ENCODE measurements around the gene PIP4K2A.

Gene PIP4K2A

GRCh38 chr10:22710139-22710745, 4.1 kb downstream of the PIP4K2A start:
- no peak for DNase-seq (ENCODE audit: extremely low spot score)

GRCh38 chr10:22708772-22709171, 5.6 kb downstream of the PIP4K2A start:
- TF ChIP-seq BHLHE40 (IDR thresholded peaks at IDR 0.05; ENCODE audit: borderline replicate concordance) (no peak), ZNF384 (IDR thresholded peaks at IDR 0.05) (no peak), FOXA1 (IDR thresholded peaks at IDR 0.05) (no peak), FOXK2 (IDR thresholded peaks at IDR 0.05) (no peak), SP1 (IDR thresholded peaks at IDR 0.05) (no peak), L3MBTL2 (conservative IDR thresholded peaks at IDR 0.05) (no peak), PKNOX1 (IDR thresholded peaks at IDR 0.05) (no peak)
- POLR2A ChIA-PET = no interaction called here
- DNase-seq (ENCODE audit: extremely low spot score) = no peak
- CTCF ChIA-PET = no interaction called here

More at GRCh38 chr10:22710139-22710745, 4.1 kb downstream of the PIP4K2A start:
- ChIA-PET CTCF (no interaction called here), POLR2A (interaction anchor here (0.9 kb wide), 1 partner anchor 19 kb away, joined by 3 read pairs; no protein-coding TSS in a partner anchor)
- TF ChIP-seq FOXK2 (IDR thresholded peaks at IDR 0.05) = no peak
- TF ChIP-seq SUZ12 (IDR thresholded peaks at IDR 0.05) = no peak
- TF ChIP-seq L3MBTL2 (conservative IDR thresholded peaks at IDR 0.05) = no peak
- TF ChIP-seq CTBP1 (IDR thresholded peaks at IDR 0.05; ENCODE audit: borderline replicate concordance) = no peak
- no peak for TF ChIP-seq HDGF (IDR thresholded peaks at IDR 0.05; ENCODE audit: borderline replicate concordance)
- no peak for TF ChIP-seq ZNF384 (IDR thresholded peaks at IDR 0.05)
- no peak for TF ChIP-seq NFRKB (IDR thresholded peaks at IDR 0.05)

GRCh38 chr10:22705527-22705926, 8.9 kb downstream of the PIP4K2A start:
- no peak for DNase-seq (ENCODE audit: extremely low spot score)
- ChIA-PET CTCF (no interaction called here), POLR2A (no interaction called here)
- no peak for TF ChIP-seq FOXK2 (IDR thresholded peaks at IDR 0.05)
- no peak for TF ChIP-seq HDGF (IDR thresholded peaks at IDR 0.05; ENCODE audit: borderline replicate concordance)
- no peak for TF ChIP-seq SP1 (IDR thresholded peaks at IDR 0.05)
- TF ChIP-seq ELF4 (IDR thresholded peaks at IDR 0.05) = no peak
- no peak for TF ChIP-seq BHLHE40 (IDR thresholded peaks at IDR 0.05; ENCODE audit: borderline replicate concordance)
- no peak for TF ChIP-seq PKNOX1 (IDR thresholded peaks at IDR 0.05)
- TF ChIP-seq ZNF384 (IDR thresholded peaks at IDR 0.05) = no peak
- no peak for TF ChIP-seq TARDBP (IDR thresholded peaks at IDR 0.05)
- TF ChIP-seq SUZ12 (IDR thresholded peaks at IDR 0.05) = no peak
- TF ChIP-seq CTBP1 (IDR thresholded peaks at IDR 0.05; ENCODE audit: borderline replicate concordance) = no peak

GRCh38 chr10:22704942-22705341, 9.4 kb downstream of the PIP4K2A start:
- ChIA-PET CTCF (no interaction called here), POLR2A (no interaction called here)
- DNase-seq (ENCODE audit: extremely low spot score) = no peak
- TF ChIP-seq SP1 (IDR thresholded peaks at IDR 0.05) (no peak), ELF4 (IDR thresholded peaks at IDR 0.05) (no peak), BHLHE40 (IDR thresholded peaks at IDR 0.05; ENCODE audit: borderline replicate concordance) (no peak), LEF1 (IDR thresholded peaks at IDR 0.05; ENCODE audit: borderline replicate concordance) (no peak), ZNF384 (IDR thresholded peaks at IDR 0.05) (no peak), L3MBTL2 (conservative IDR thresholded peaks at IDR 0.05) (no peak), ARNT (IDR thresholded peaks at IDR 0.05) (no peak), TARDBP (IDR thresholded peaks at IDR 0.05) (no peak), NFRKB (IDR thresholded peaks at IDR 0.05) (no peak), FOXA1 (IDR thresholded peaks at IDR 0.05) (no peak), SUZ12 (IDR thresholded peaks at IDR 0.05) (no peak), PKNOX1 (IDR thresholded peaks at IDR 0.05) (no peak), CTBP1 (IDR thresholded peaks at IDR 0.05; ENCODE audit: borderline replicate concordance) (no peak), HDGF (IDR thresholded peaks at IDR 0.05; ENCODE audit: borderline replicate concordance) (no peak), FOXM1 (IDR thresholded peaks at IDR 0.05; ENCODE audit: borderline replicate concordance) (no peak)

- no peak for DNase-seq (ENCODE audit: extremely low spot score)
- ChIA-PET CTCF (no interaction called here), POLR2A (no interaction called here)
- TF ChIP-seq SUZ12 (IDR thresholded peaks at IDR 0.05) = no peak
- no peak for TF ChIP-seq SP1 (IDR thresholded peaks at IDR 0.05)
- no peak for TF ChIP-seq NFRKB (IDR thresholded peaks at IDR 0.05)
- no peak for TF ChIP-seq LEF1 (IDR thresholded peaks at IDR 0.05; ENCODE audit: borderline replicate concordance)
- TF ChIP-seq BHLHE40 (IDR thresholded peaks at IDR 0.05; ENCODE audit: borderline replicate concordance) = no peak
- TF ChIP-seq HDGF (IDR thresholded peaks at IDR 0.05; ENCODE audit: borderline replicate concordance) = no peak
- no peak for TF ChIP-seq CTBP1 (IDR thresholded peaks at IDR 0.05; ENCODE audit: borderline replicate concordance)
- no peak for TF ChIP-seq FOXA1 (IDR thresholded peaks at IDR 0.05)
- no peak for TF ChIP-seq ARNT (IDR thresholded peaks at IDR 0.05)
- no peak for TF ChIP-seq FOXM1 (IDR thresholded peaks at IDR 0.05; ENCODE audit: borderline replicate concordance)
- no peak for TF ChIP-seq ZNF384 (IDR thresholded peaks at IDR 0.05)
These were observed 9.9 kb downstream of the PIP4K2A start for GRCh38 chr10:22704471-22704911.

GRCh38 chr10:22702348-22702747, 12.0 kb downstream of the PIP4K2A start:
- no peak for DNase-seq (ENCODE audit: extremely low spot score)
- ChIA-PET POLR2A (no interaction called here), CTCF (no interaction called here)
- TF ChIP-seq ARNT (IDR thresholded peaks at IDR 0.05) (no peak), NFRKB (IDR thresholded peaks at IDR 0.05) (no peak), FOXA1 (IDR thresholded peaks at IDR 0.05) (no peak), HDGF (IDR thresholded peaks at IDR 0.05; ENCODE audit: borderline replicate concordance) (no peak), BHLHE40 (IDR thresholded peaks at IDR 0.05; ENCODE audit: borderline replicate concordance) (no peak)

All from HEK293T (cell line).